ENCODE measurements around the gene CSTF1.

Gene CSTF1

GRCh38 chr20:56430957-56431356, 38.5 kb downstream of the CSTF1 start:
- H3K4ac ChIP-seq (ENCODE audit: low read length) = no peak overlapping the region
- no peak overlapping the region for H3K23ac ChIP-seq (ENCODE audit: low read depth, low read length, poor library complexity)
- H4K8ac ChIP-seq (ENCODE audit: low read depth, low read length) = no peak overlapping the region
- H3K79me1 ChIP-seq (ENCODE audit: low read depth, low read length) = no peaks in the 10 kb centered on the region
- no peak overlapping the region for H2BK120ac ChIP-seq (ENCODE audit: low read depth, low read length)
- H3K4me2 ChIP-seq (ENCODE audit: insufficient read depth, low read length, poor library complexity, severe bottlenecking) = no peak overlapping the region
- H4K91ac ChIP-seq (ENCODE audit: low read depth, low read length, poor library complexity) = no peak overlapping the region
- no peak overlapping the region for H3K9ac ChIP-seq (ENCODE audit: low read depth, low read length, poor library complexity)
- H2AK5ac ChIP-seq (ENCODE audit: low read depth, low read length) = no peak overlapping the region
- no peak overlapping the region for H2BK15ac ChIP-seq (ENCODE audit: low read length)
- H3K4me1 ChIP-seq (ENCODE audit: control insufficient read depth in 2 of 2, insufficient read depth in 1 of 2, low read depth in 1 of 2, low read length in 2 of 2) = no peaks in the 10 kb centered on the region
- no peak overlapping the region for H2BK12ac ChIP-seq (ENCODE audit: low read length)
- no peak overlapping the region for H3K4me3 ChIP-seq (ENCODE audit: low read length in 2 of 2)
- no peak overlapping the region for H3K14ac ChIP-seq (ENCODE audit: low read length)
- H3K27ac ChIP-seq (replicated peaks; ENCODE audit: low read length) = no peak overlapping the region
- no peaks in the 10 kb centered on the region for H3K36me3 ChIP-seq (replicated peaks in 1 of 2; ENCODE audit: control insufficient read depth in 2 of 2, insufficient read depth in 2 of 2, low read length in 2 of 2)
- no CpG with 5 or more reads among the region's 1 CpG for WGBS, 2 donors (ENCODE audit: extremely low coverage in 2 of 2, insufficient read length in 2 of 2, insufficient replicate concordance in 1 of 2)
- no peak overlapping the region for H3K18ac ChIP-seq (ENCODE audit: low read length)
- no peak for DNase-seq (ENCODE audit: low spot score)
- H3K27me3 ChIP-seq (ENCODE audit: control insufficient read depth in 3 of 3, insufficient read depth in 3 of 3, low read depth in 1 of 3, low read length in 3 of 3) = no peaks in the 10 kb centered on the region
- no peaks in the 10 kb centered on the region for H3K9me3 ChIP-seq (replicated peaks in 1 of 2; ENCODE audit: control insufficient read depth in 2 of 2, insufficient read depth in 1 of 2, low read depth in 1 of 2, low read length in 2 of 2)
- H2BK5ac ChIP-seq (ENCODE audit: low read length) = no peak overlapping the region
- H2AFZ ChIP-seq (ENCODE audit: low read length) = no peak overlapping the region

- Histone ChIP-seq H4K8ac (ENCODE audit: low read depth, low read length) (no peak overlapping the region), H3K79me1 (ENCODE audit: low read depth, low read length) (no peaks in the 10 kb centered on the region), H3K4ac (ENCODE audit: low read length) (no peak overlapping the region), H3K4me1 (ENCODE audit: control insufficient read depth in 2 of 2, insufficient read depth in 1 of 2, low read depth in 1 of 2, low read length in 2 of 2) (no peaks in the 10 kb centered on the region), H3K36me3 (replicated peaks in 1 of 2; ENCODE audit: control insufficient read depth in 2 of 2, insufficient read depth in 2 of 2, low read length in 2 of 2) (no peaks in the 10 kb centered on the region), H2AK5ac (ENCODE audit: low read depth, low read length) (no peak overlapping the region), H3K9ac (ENCODE audit: low read depth, low read length, poor library complexity) (no peak overlapping the region), H3K23ac (ENCODE audit: low read depth, low read length, poor library complexity) (no peak overlapping the region), H2BK12ac (ENCODE audit: low read length) (no peak overlapping the region), H2AFZ (ENCODE audit: low read length) (no peak overlapping the region), H3K14ac (ENCODE audit: low read length) (no peak overlapping the region), H3K27me3 (ENCODE audit: control insufficient read depth in 3 of 3, insufficient read depth in 3 of 3, low read depth in 1 of 3, low read length in 3 of 3) (no peaks in the 10 kb centered on the region), H2BK15ac (ENCODE audit: low read length) (no peak overlapping the region), H3K9me3 (replicated peaks in 1 of 2; ENCODE audit: control insufficient read depth in 2 of 2, insufficient read depth in 1 of 2, low read depth in 1 of 2, low read length in 2 of 2) (no peaks in the 10 kb centered on the region), H4K91ac (ENCODE audit: low read depth, low read length, poor library complexity) (no peak overlapping the region), H2BK120ac (ENCODE audit: low read depth, low read length) (no peak overlapping the region), H3K18ac (ENCODE audit: low read length) (no peak overlapping the region), H2BK5ac (ENCODE audit: low read length) (no peak overlapping the region), H3K4me2 (ENCODE audit: insufficient read depth, low read length, poor library complexity, severe bottlenecking) (no peak overlapping the region), H3K27ac (replicated peaks; ENCODE audit: low read length) (no peak overlapping the region), H3K4me3 (ENCODE audit: low read length in 2 of 2) (no peak overlapping the region)
- no peak for DNase-seq (ENCODE audit: low spot score)
- no CpG with 5 or more reads among the region's 3 CpGs for WGBS, 2 donors (ENCODE audit: extremely low coverage in 2 of 2, insufficient read length in 2 of 2, insufficient replicate concordance in 1 of 2)
Measured at GRCh38 chr20:56431471-56431870, 39.0 kb downstream of the CSTF1 start.

GRCh38 chr20:56433221-56433879, 40.9 kb downstream of the CSTF1 start:
- Histone ChIP-seq H3K36me3 (replicated peaks in 1 of 2; ENCODE audit: control insufficient read depth in 2 of 2, insufficient read depth in 2 of 2, low read length in 2 of 2) (no peaks in the 10 kb centered on the region), H3K4me3 (ENCODE audit: low read length in 2 of 2) (no peak overlapping the region), H3K9me3 (replicated peaks in 1 of 2; ENCODE audit: control insufficient read depth in 2 of 2, insufficient read depth in 1 of 2, low read depth in 1 of 2, low read length in 2 of 2) (no peaks in the 10 kb centered on the region), H3K4me2 (ENCODE audit: insufficient read depth, low read length, poor library complexity, severe bottlenecking) (no peak overlapping the region), H2BK120ac (ENCODE audit: low read depth, low read length) (no peak overlapping the region), H3K79me1 (ENCODE audit: low read depth, low read length) (no peaks in the 10 kb centered on the region), H2BK15ac (ENCODE audit: low read length) (no peak overlapping the region), H3K27me3 (ENCODE audit: control insufficient read depth in 3 of 3, insufficient read depth in 3 of 3, low read depth in 1 of 3, low read length in 3 of 3) (no peaks in the 10 kb centered on the region), H2BK5ac (ENCODE audit: low read length) (no peak overlapping the region), H4K91ac (ENCODE audit: low read depth, low read length, poor library complexity) (no peak overlapping the region), H3K9ac (ENCODE audit: low read depth, low read length, poor library complexity) (no peak overlapping the region), H2BK12ac (ENCODE audit: low read length) (no peak overlapping the region), H2AK5ac (ENCODE audit: low read depth, low read length) (no peak overlapping the region), H4K8ac (ENCODE audit: low read depth, low read length) (no peak overlapping the region), H3K27ac (replicated peaks; ENCODE audit: low read length) (no peak overlapping the region), H3K4ac (ENCODE audit: low read length) (no peak overlapping the region), H3K14ac (ENCODE audit: low read length) (no peak overlapping the region), H2AFZ (ENCODE audit: low read length) (peak overlapping the region; percentile 75), H3K18ac (ENCODE audit: low read length) (no peak overlapping the region), H3K23ac (ENCODE audit: low read depth, low read length, poor library complexity) (no peak overlapping the region), H3K4me1 (ENCODE audit: control insufficient read depth in 2 of 2, insufficient read depth in 1 of 2, low read depth in 1 of 2, low read length in 2 of 2) (no peaks in the 10 kb centered on the region)
- no peak for DNase-seq (ENCODE audit: low spot score)
- WGBS, 2 donors (ENCODE audit: extremely low coverage in 2 of 2, insufficient read length in 2 of 2, insufficient replicate concordance in 1 of 2) = no CpG with 5 or more reads among the region's 3 CpGs

GRCh38 chr20:56433880-56434255, 41.4 kb downstream of the CSTF1 start:
- Histone ChIP-seq H3K9me3 (replicated peaks in 1 of 2; ENCODE audit: control insufficient read depth in 2 of 2, insufficient read depth in 1 of 2, low read depth in 1 of 2, low read length in 2 of 2) (no peaks in the 10 kb centered on the region), H2AK5ac (ENCODE audit: low read depth, low read length) (no peak overlapping the region), H3K4me1 (ENCODE audit: control insufficient read depth in 2 of 2, insufficient read depth in 1 of 2, low read depth in 1 of 2, low read length in 2 of 2) (no peaks in the 10 kb centered on the region), H2BK15ac (ENCODE audit: low read length) (no peak overlapping the region), H3K79me1 (ENCODE audit: low read depth, low read length) (no peaks in the 10 kb centered on the region), H3K36me3 (replicated peaks in 1 of 2; ENCODE audit: control insufficient read depth in 2 of 2, insufficient read depth in 2 of 2, low read length in 2 of 2) (no peaks in the 10 kb centered on the region), H3K18ac (ENCODE audit: low read length) (no peak overlapping the region), H3K14ac (ENCODE audit: low read length) (no peak overlapping the region), H2BK120ac (ENCODE audit: low read depth, low read length) (no peak overlapping the region), H3K27me3 (ENCODE audit: control insufficient read depth in 3 of 3, insufficient read depth in 3 of 3, low read depth in 1 of 3, low read length in 3 of 3) (no peaks in the 10 kb centered on the region), H3K4ac (ENCODE audit: low read length) (no peak overlapping the region), H3K23ac (ENCODE audit: low read depth, low read length, poor library complexity) (no peak overlapping the region), H4K8ac (ENCODE audit: low read depth, low read length) (no peak overlapping the region), H3K4me3 (ENCODE audit: low read length in 2 of 2) (no peak overlapping the region), H3K9ac (ENCODE audit: low read depth, low read length, poor library complexity) (no peak overlapping the region), H2AFZ (ENCODE audit: low read length) (peak overlapping the region; percentile 75), H2BK12ac (ENCODE audit: low read length) (no peak overlapping the region), H3K4me2 (ENCODE audit: insufficient read depth, low read length, poor library complexity, severe bottlenecking) (no peak overlapping the region), H4K91ac (ENCODE audit: low read depth, low read length, poor library complexity) (no peak overlapping the region), H2BK5ac (ENCODE audit: low read length) (no peak overlapping the region), H3K27ac (replicated peaks; ENCODE audit: low read length) (no peak overlapping the region)
- DNase-seq (ENCODE audit: low spot score) = no peak
- no CpG with 5 or more reads among the region's 6 CpGs for WGBS, 2 donors (ENCODE audit: extremely low coverage in 2 of 2, insufficient read length in 2 of 2, insufficient replicate concordance in 1 of 2)

All from neuronal stem cell (in vitro differentiated cells).